B cell (primary cell): Measurements from ENCODE around the gene OVCA2. TPM values are rescaled to one million over a fixed set of nuclear protein-coding genes. Genes with fewer than 3 reads are reported as not detected.

ENCODE experiments used
- ATAC-seq: fragments of 200-7000 bp; cut with Tn5 transposase; one replicate; pipeline ENCODE4 v1.10.0; 2021; ENCODE audit warnings: low read depth, mild to moderate bottlenecking, moderate number of reproducible peaks, moderate library complexity
- CTCF ChIA-PET: fragments of 350-600 bp; sonication (Branson Sonifier 250); formaldehyde crosslinking; loops from one replicate; lab custom pipeline; 2021; ENCODE audit warnings: antibody characterized with exemption, inconsistent platforms; lab: Charles Lee
- POLR2A ChIA-PET: fragments of 350-600 bp; sonication (Branson Sonifier 250); formaldehyde crosslinking; loops from one replicate; lab custom pipeline; 2021; ENCODE audit warnings: antibody characterized with exemption; lab: Charles Lee
- DNase-seq: peaks from one replicate; pipeline ENCODE4 v3.0.0; 2013
- H2AFZ ChIP-seq: 2 replicates; pipeline ENCODE4 v1.6.1; 2012; ENCODE audit warnings: mild to moderate bottlenecking, low read depth, low read length; ENCODE audit not compliant: insufficient read depth, poor library complexity, severe bottlenecking
- H3K27ac ChIP-seq, 2 donors: 1 replicate in 1 of 2; 2 replicates in 1 of 2; pipeline ENCODE4 v1.5.1; 2012 to 2013; ENCODE audit warnings: low read length in 2 of 2, mild to moderate bottlenecking in 2 of 2, moderate library complexity in 1 of 2
- H3K27me3 ChIP-seq, 4 experiments: fragments of 200-600 bp in 1 of 4; sonication (generic) in 1 of 4; replicated peaks in 1 of 4; 1 replicate in 2 of 4; 2 replicates in 2 of 4; pipeline versions ENCODE4 v1.6.1 to v1.7.0; 2013 to 2016; ENCODE audit warnings: low read length in 3 of 4, mild to moderate bottlenecking in 2 of 4, mixed read lengths in 1 of 4, moderate library complexity in 1 of 4; ENCODE audit not compliant: insufficient read depth in 4 of 4, control insufficient read depth in 3 of 4; ENCODE audit errors: control extremely low read depth in 1 of 4
- H3K36me3 ChIP-seq, 2 experiments: replicated peaks in 1 of 2; 1 replicate in 1 of 2; 2 replicates in 1 of 2; pipeline versions ENCODE4 v1.6.1 to v1.7.1; 2013; ENCODE audit warnings: low read length in 1 of 2; ENCODE audit not compliant: insufficient read depth in 2 of 2, control insufficient read depth in 1 of 2; ENCODE audit errors: control extremely low read depth in 1 of 2, extremely low read depth in 1 of 2
- H3K4me1 ChIP-seq, 2 donors: fragments of 200-600 bp in 1 of 2; sonication (generic) in 1 of 2; 1 replicate in 1 of 2; 2 replicates in 1 of 2; pipeline versions ENCODE4 v1.5.1 to v1.6.1; 2013 to 2017; ENCODE audit warnings: low read length in 2 of 2; ENCODE audit not compliant: control insufficient read depth in 2 of 2, insufficient read depth in 2 of 2
- H3K4me2 ChIP-seq: replicated peaks from 2 replicates; pipeline ENCODE3; 2012; ENCODE audit warnings: mild to moderate bottlenecking, low read depth, low read length; ENCODE audit not compliant: poor library complexity, severe bottlenecking
- H3K4me3 ChIP-seq, 5 experiments: fragments of 200-600 bp in 1 of 5; sonication (generic) in 1 of 5; 1 replicate in 3 of 5; 2 replicates in 2 of 5; pipeline versions ENCODE4 v1.5.1 to v1.7.0; 2011 to 2016; ENCODE audit warnings: low read length in 4 of 5, mild to moderate bottlenecking in 4 of 5, low read depth in 2 of 5, control low read depth in 1 of 5, moderate library complexity in 1 of 5; ENCODE audit not compliant: insufficient read depth in 1 of 5; ENCODE audit errors: control extremely low read depth in 1 of 5, extremely low read depth in 1 of 5
- H3K79me2 ChIP-seq: fragments of 200-600 bp; sonication (generic); one replicate; pipeline ENCODE4 v1.6.0; 2016; ENCODE audit warnings: low read length; ENCODE audit not compliant: control insufficient read depth, insufficient read depth
- H3K9ac ChIP-seq: fragments of 200-600 bp; sonication (generic); 2 replicates; pipeline ENCODE4 v1.6.1; 2017; ENCODE audit warnings: mild to moderate bottlenecking, low read length, moderate library complexity
- H3K9me3 ChIP-seq, 3 donors: one replicate each; pipeline versions ENCODE4 v1.6.1 to v1.7.1; 2013; ENCODE audit warnings: low read length in 2 of 3; ENCODE audit not compliant: control insufficient read depth in 2 of 3, insufficient read depth in 1 of 3; ENCODE audit errors: control extremely low read depth in 1 of 3
- H4K20me1 ChIP-seq: 2 replicates; pipeline ENCODE4 v1.6.0; 2012; ENCODE audit warnings: mild to moderate bottlenecking, low read length; ENCODE audit not compliant: insufficient read depth, control insufficient read depth, poor library complexity, severe bottlenecking
- H3K27ac Mint-ChIP-seq: one replicate; pipeline ENCODE4 v1.8.0; 2021; ENCODE audit warnings: mixed read lengths
- H3K27me3 Mint-ChIP-seq: one replicate; pipeline ENCODE4 v1.8.0; 2021; ENCODE audit warnings: mixed read lengths
- H3K4me1 Mint-ChIP-seq: one replicate; pipeline ENCODE4 v1.8.0; 2021; ENCODE audit warnings: mixed read lengths
- H3K4me3 Mint-ChIP-seq: one replicate; pipeline ENCODE4 v1.8.0; 2021; ENCODE audit warnings: mixed read lengths
- H3K9me3 Mint-ChIP-seq: one replicate; pipeline ENCODE4 v1.8.0; 2022; ENCODE audit warnings: mixed read lengths; ENCODE audit not compliant: insufficient read depth
- EZH2 ChIP-seq: IDR thresholded peaks from 2 replicates; pipeline ENCODE4 v1.6.1; 2012; ENCODE audit warnings: borderline replicate concordance, low read depth, mild to moderate bottlenecking, moderate library complexity, low read length; ENCODE audit not compliant: insufficient read depth, poor library complexity, severe bottlenecking
- WGBS: methylation state at CpG from one replicate; pipeline ENCODE4 v1.1.5; 2013; ENCODE audit warnings: missing lambda C conversion rate; ENCODE audit not compliant: insufficient coverage; 5-methylcytosine and 5-hydroxymethylcytosine counted together
- intact Hi-C: fragments of 100-400 bp; cut with micrococcal nuclease; formaldehyde crosslinking; loops from one replicate; pipeline ENCODE4 v1.10.0; 2022
- polyA plus RNA-seq: library from polyadenylated mRNA; depleted of rRNA; stranded (reverse); fragments of >200 nt; gene quantifications from 2 replicates; pipeline ENCODE4 v1.2.3, GENCODE V29; 2012
- total RNA-seq, 2 donors: library from RNA; stranded (reverse); fragments of 120-200 nt in 1 of 2; gene quantifications; 1 replicate in 1 of 2; 2 replicates in 1 of 2; pipeline versions ENCODE4 v1.2.3 to v1.2.4, GENCODE V29; 2013 to 2022
- TF ChIP-seq, protein P1 (sequence below): fragments of 200-600 bp; IDR thresholded peaks from one replicate; pipeline ENCODE4 v1.8.0; 2022; ENCODE audit warnings: antibody characterized with exemption, mild to moderate bottlenecking

Gene OVCA2
- total and polyA plus RNA-seq, 2 donors (not counting 1 experiment from before 2014, with no cell fraction given): 23.2 to 43.9 TPM

DNA sequence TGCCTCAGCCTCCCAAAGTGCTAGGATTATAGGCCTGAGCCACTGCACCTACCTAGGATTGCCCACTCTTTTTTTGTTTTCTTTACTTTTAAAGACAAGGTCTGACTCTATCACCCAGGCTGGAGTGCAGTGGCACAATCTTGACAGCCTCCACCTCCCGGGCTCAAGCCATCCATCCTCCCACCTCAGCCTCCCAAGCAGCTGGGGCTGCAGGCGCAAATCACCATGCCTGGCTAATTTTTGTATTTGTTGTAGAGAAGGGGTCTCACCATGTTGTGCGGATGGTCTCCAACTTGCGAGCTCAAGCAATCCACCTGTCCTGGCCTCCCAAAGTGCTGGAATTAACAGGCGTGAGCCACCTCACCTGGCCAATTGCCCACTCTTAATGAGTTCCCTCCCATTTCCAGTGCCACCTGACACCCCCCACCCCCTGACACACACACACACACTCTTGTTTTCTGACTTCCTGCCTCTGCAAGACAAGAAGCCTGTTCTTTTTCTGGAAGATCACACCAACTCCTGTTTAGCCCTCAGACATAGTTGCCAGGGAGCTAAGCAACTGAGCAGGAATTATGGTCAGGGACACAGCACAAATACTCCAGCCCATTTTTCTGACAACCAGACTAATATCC lies 2.6 kb downstream of the OVCA2 start:
- ATAC-seq: no peak

GRCh38 chr17:2047590-2047989 lies 5.8 kb downstream of the OVCA2 start:
- ATAC-seq (no peak), DNase-seq (no peak)
- H3K79me2 ChIP-seq: peaks cover 12% of the 10 kb centered on the region
- no peak overlapping the region for H3K4me3 ChIP-seq
- peaks cover 0 to 9% (median 0%) of the 10 kb centered on the region in 3 donors for H3K9me3 ChIP-seq
- CTCF ChIA-PET: no interaction called here
- H3K4me2 ChIP-seq: no peak overlapping the region
- H3K9me3 Mint-ChIP-seq: no peaks in the 10 kb centered on the region
- peaks cover 13% of the 10 kb centered on the region for H4K20me1 ChIP-seq
- H3K4me1 Mint-ChIP-seq: peaks cover 30% of the 10 kb centered on the region
- peaks cover 26 to 38% of the 10 kb centered on the region in 2 donors for H3K4me1 ChIP-seq
- no peak overlapping the region for H2AFZ ChIP-seq
- H3K27me3 ChIP-seq: peaks cover 0 to 41% (median 17%) of the 10 kb centered on the region in 4 experiments
- H3K27ac ChIP-seq: no peak overlapping the region
- no peak overlapping the region for H3K27ac Mint-ChIP-seq
- H3K4me3 Mint-ChIP-seq: no peak overlapping the region
- no peak overlapping the region for H3K9ac ChIP-seq
- POLR2A ChIA-PET: no interaction called here
- intact Hi-C loops: no loop called here
- 91% methylated on average over 6 of the region's 6 CpGs for WGBS
- H3K36me3 ChIP-seq: peaks cover 0 to 11% of the 10 kb centered on the region in 2 experiments
- TF ChIP-seq, protein P1, sequence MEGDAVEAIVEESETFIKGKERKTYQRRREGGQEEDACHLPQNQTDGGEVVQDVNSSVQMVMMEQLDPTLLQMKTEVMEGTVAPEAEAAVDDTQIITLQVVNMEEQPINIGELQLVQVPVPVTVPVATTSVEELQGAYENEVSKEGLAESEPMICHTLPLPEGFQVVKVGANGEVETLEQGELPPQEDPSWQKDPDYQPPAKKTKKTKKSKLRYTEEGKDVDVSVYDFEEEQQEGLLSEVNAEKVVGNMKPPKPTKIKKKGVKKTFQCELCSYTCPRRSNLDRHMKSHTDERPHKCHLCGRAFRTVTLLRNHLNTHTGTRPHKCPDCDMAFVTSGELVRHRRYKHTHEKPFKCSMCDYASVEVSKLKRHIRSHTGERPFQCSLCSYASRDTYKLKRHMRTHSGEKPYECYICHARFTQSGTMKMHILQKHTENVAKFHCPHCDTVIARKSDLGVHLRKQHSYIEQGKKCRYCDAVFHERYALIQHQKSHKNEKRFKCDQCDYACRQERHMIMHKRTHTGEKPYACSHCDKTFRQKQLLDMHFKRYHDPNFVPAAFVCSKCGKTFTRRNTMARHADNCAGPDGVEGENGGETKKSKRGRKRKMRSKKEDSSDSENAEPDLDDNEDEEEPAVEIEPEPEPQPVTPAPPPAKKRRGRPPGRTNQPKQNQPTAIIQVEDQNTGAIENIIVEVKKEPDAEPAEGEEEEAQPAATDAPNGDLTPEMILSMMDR: no peak
- H3K27me3 Mint-ChIP-seq: peaks cover 11% of the 10 kb centered on the region

More for the DNA sequence above, 2.6 kb downstream of the OVCA2 start:
- ChIA-PET POLR2A (interaction anchor here (0.6 kb wide), 1 partner anchor 775 kb away, joined by 6 read pairs; no protein-coding TSS in a partner anchor), CTCF (interaction anchor here (0.7 kb wide), 1 partner anchor 15 kb away, joined by 3 read pairs; no protein-coding TSS in a partner anchor)
- Histone ChIP-seq H3K4me1 (peaks cover 26 to 28% of the 10 kb centered on the region in 2 donors), H3K9me3 (peaks cover 0 to 4% (median 0%) of the 10 kb centered on the region in 3 donors), H3K9ac (no peak overlapping the region), H3K4me3 (no peak overlapping the region), H3K4me2 (no peak overlapping the region), H2AFZ (no peak overlapping the region), H3K79me2 (peaks cover 20% of the 10 kb centered on the region), H3K36me3 (peaks cover 0 to 18% of the 10 kb centered on the region in 2 experiments), H3K27me3 (peaks cover 0 to 22% (median 10%) of the 10 kb centered on the region in 4 experiments), H4K20me1 (peaks cover 9% of the 10 kb centered on the region), H3K27ac (no peak overlapping the region)
- DNase-seq: no peak
- Mint-ChIP-seq H3K9me3 (no peaks in the 10 kb centered on the region), H3K4me1 (peaks cover 34% of the 10 kb centered on the region), H3K4me3 (no peak overlapping the region), H3K27me3 (peaks cover 3% of the 10 kb centered on the region), H3K27ac (no peak overlapping the region)
- WGBS: 100% methylated on average over 3 of the region's 5 CpGs
- no peak for TF ChIP-seq EZH2
- TF ChIP-seq, protein P1: no peak
- intact Hi-C loops: loop anchor here (5.0 kb wide), 1 partner anchor 162 kb away; no protein-coding TSS in a partner anchor
